ENCODE measurements around the gene TRIM13.
"Not testable (repeated sequence)": the region's sequence is repeated elsewhere in the genome, so short reads cannot be mapped to it uniquely, and the experiment has no call there.

The TRIM13 gene

GRCh38 chr13:49997955-49998354 lies 1.1 kb downstream of the TRIM13 start:
- DNase-seq, result no peak

DNA sequence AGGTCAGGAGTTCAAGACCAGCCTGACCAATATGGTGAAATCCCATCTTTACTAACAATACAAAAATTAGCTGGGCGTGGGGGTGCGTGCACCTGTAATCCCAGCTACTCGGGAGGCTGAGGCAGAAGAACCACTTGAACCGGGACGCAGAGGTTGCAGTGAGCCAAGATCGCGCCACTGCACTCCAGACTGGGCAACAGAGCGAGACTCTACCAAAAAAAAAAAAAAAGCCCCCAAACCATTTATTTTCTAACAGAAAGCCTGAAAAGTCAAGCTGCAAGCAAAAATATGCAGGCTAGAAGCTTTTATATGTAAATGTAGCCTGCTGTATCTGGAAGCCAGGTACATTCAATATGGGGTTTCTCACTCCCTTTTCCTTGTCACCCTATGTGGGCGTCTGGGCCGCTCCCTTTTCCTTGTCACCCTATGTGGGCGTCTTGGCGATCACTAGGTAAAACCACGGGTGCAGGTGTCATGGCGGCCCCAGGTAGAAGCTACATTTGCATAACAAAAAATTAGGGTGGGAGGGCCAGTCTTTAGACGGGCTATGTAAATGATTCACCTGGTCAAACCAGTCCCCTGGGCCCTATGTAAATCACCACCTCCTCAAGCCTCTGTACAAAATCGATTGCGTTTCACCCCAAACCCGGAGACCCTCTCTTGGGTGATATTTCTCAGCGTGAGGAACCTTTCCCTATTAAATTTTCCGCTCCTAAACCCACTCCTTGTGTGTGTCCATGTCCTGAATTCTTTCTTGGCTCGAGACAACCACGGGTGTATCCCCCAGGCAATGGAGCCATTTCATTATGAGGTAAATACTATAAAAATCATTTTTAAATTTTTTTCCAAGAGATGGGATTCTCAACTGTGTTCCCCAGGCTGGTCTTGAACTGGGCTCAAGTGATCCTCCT lies 2.1 kb downstream of the TRIM13 start:
- DNase-seq, result no peak

GRCh38 chr13:50001287-50001686 lies 4.4 kb downstream of the TRIM13 start:
- DNase-seq, result no peak

- DNase-seq, result no peak
These were observed 9.7 kb downstream of the TRIM13 start for GRCh38 chr13:50006426-50007135.

DNA sequence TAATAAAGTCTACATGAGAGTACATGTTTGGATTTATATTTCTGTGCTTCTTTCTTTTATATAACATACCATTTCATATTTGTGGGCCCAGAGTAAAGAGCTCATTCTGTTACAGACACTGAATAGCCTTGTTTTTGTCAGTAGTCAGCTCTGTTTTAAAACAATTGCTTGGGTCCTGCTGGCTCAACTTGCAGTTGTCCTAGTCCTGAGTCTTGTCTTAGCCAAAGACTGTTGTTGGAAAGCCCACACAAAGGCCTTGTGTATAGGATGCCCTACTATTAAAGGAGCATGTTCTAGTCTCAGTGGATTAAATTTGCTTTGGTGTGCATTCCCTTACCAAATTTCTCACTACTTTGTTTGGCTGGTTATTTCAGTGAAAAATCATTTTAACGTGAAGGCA lies 14.6 kb downstream of the TRIM13 start:
- no peak for DNase-seq

GRCh38 chr13:50012396-50013169 lies 15.7 kb downstream of the TRIM13 start:
- no peak for DNase-seq

GRCh38 chr13:50014386-50014785 lies 17.5 kb downstream of the TRIM13 start:
- DNase-seq, result no peak

- no peak for DNase-seq
These were observed 18.4 kb downstream of the TRIM13 start, which contains the start of gene KCNRG for GRCh38 chr13:50015258-50015657. KCNRG (plus strand) TSS chr13:50015444; CDS start chr13:50015494, 50 bp downstream.

- DNase-seq, result no peak
These were observed 18.9 kb downstream of the TRIM13 start for GRCh38 chr13:50015750-50016149.

GRCh38 chr13:50016444-50016843 lies 19.6 kb downstream of the TRIM13 start:
- no peak for DNase-seq

DNA sequence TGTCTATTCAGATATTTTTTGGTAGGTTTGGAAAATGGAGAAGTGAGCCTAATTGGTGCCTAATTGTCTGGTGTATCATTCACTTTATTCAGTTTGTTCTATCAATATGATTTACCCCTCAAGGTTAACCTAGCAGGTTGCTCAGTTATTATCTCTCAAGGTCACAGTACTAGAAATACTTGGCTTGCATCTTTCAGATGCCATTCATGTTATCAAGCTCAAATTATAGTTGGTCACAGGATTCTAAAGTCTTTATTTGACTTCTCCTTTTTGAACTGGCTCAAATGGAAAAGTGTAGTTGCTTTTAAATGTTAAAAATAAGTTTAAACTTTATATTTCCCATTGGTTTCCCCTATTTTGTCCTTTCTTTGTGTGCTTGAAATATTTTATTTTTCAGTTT lies 21.0 kb downstream of the TRIM13 start:
- no peak for DNase-seq

DNA sequence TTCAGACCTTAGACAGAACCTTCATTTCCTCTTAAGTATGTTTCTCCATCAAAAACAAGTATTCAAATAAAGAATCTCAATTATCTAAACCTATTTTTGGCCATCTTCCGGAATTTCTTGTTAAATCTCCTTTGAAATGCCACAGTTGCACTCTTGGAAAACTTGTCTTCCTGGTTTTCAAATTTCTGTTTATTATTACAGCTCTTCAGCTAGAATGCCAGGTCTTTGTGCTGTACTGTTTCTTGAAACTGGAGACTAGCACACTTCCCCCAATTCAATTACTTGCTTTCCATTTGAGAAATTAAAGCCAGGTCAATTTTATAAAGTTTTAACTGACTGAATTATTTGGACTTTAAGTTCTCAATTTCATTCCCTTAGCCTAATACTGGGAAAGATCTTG lies 28.6 kb downstream of the TRIM13 start:
- no peak for DNase-seq

- no peak for DNase-seq
These were observed 30.1 kb downstream of the TRIM13 start for GRCh38 chr13:50026788-50027473.

GRCh38 chr13:50030315-50030714 lies 33.5 kb downstream of the TRIM13 start:
- DNase-seq, result no peak

GRCh38 chr13:50033725-50034124 lies 36.9 kb downstream of the TRIM13 start:
- DNase-seq, result no peak

GRCh38 chr13:50037788-50038187 lies 40.9 kb downstream of the TRIM13 start:
- no peak for DNase-seq

GRCh38 chr13:50038266-50038665 lies 41.4 kb downstream of the TRIM13 start:
- no peak for DNase-seq

DNA sequence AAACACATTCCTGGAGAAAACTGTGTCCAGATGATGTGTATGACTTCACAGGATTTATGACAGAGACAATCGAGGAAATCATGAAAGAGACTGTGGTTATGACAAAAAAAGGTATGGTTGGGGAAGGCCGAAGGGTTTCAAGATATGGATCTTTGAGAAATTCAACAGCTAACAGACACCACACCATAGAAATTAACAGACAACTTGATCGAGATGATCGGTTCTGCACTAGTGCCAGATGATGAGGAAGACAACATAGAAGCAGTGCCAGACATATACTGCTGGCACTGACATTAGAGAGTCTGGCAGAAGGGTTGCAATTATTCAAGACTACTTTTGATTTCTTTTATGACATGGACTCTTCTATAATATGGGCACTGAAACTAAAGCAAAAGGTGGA lies 55.6 kb downstream of the TRIM13 start:
- DNase-seq, result peak in 1 of 5 experiments; percentile 50

DNA sequence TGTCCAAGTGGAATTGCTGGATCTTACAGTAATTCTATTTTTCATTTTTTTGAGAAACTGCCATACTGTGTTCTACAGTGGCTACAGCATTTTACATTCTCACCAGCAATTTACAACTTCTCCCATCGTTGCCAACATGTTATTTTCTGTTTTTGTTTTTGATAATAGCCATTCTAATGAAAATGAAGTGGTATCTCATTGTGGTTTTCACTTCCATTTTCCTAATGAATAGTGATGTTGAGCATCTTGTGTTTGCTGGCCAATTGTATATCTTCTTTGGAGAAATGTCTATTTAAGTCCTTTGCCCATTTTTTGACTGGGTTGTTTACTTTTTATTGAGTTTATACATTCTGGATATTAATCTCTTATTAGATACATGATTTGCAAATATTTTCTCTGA lies 57.0 kb downstream of the TRIM13 start:
- DNase-seq, result no peak

DNA sequence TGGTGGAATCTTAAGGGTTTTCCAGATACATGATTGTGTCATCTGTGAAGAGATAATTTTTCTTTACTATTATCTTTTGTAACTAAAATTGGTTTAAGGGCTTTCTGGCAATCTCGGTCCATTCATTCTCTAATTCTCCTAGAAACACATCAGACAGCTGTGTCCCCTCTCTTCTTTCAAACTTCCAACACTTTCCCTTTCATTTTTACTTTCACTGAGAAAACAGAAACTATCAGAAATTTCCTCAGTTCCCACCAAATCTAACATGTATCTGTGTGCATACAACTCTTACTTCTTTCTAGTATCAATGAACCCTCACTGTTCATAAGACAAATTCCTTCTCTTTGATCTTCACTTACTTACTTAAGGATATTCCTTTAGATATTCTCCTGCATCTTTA lies 58.6 kb downstream of the TRIM13 start:
- DNase-seq, result no peak

- no peak for DNase-seq
These were observed 63.9 kb downstream of the TRIM13 start for GRCh38 chr13:50060718-50061117.

GRCh38 chr13:50062336-50062735 lies 65.5 kb downstream of the TRIM13 start:
- DNase-seq, result not testable (repeated sequence)

DNA sequence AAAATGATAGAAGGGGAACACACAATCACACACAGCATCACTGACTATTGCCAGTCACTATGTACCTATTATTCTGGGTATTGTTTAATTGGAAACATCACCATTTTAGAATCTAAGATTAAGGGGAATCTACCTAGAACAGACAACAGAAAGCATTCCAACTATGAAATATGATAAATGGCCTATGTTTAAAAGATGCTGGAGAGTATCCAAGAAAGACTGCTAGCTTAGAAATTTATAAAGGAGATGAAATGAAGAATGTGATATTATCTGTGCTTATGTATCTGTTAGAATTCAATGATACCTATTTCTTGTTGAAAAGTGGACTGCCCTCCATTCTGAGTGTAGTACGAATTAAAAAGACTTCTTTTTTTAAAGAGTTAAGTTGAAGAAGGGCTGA lies 68.9 kb downstream of the TRIM13 start:
- DNase-seq, result no peak

All from T-helper 2 cell (primary cell).